HG02970 (cell line): Measurements from ENCODE around the gene ANTXR2.

Source experiments
- ATAC-seq: cut with Tn5 transposase; IDR thresholded peaks from one replicate; pipeline ENCODE4 v1.9.1; 2021; ENCODE audit warnings: mild to moderate bottlenecking, moderate library complexity, moderate number of reproducible peaks; ENCODE audit not compliant: unreplicated experiment, low FRiP score

Gene ANTXR2

GRCh38 chr4:79881407-79881806 lies 191.6 kb downstream of the ANTXR2 start:
- no peak for ATAC-seq

GRCh38 chr4:79877511-79877910 lies 195.5 kb downstream of the ANTXR2 start:
- ATAC-seq: no peak

- no peak for ATAC-seq
Measured at GRCh38 chr4:79875344-79875899, 197.6 kb downstream of the ANTXR2 start.

- no peak for ATAC-seq
Measured at GRCh38 chr4:79874197-79874596, 198.8 kb downstream of the ANTXR2 start.

- ATAC-seq: no peak
Measured at GRCh38 chr4:79872738-79873137, 200.3 kb downstream of the ANTXR2 start.

- no peak for ATAC-seq
Measured at GRCh38 chr4:79871961-79872360, 201.1 kb downstream of the ANTXR2 start.

GRCh38 chr4:79869597-79870237 lies 203.3 kb downstream of the ANTXR2 start:
- ATAC-seq: no peak

- no peak for ATAC-seq
Measured at GRCh38 chr4:79865201-79865597, 207.8 kb downstream of the ANTXR2 start.

GRCh38 chr4:79864500-79865200 lies 208.4 kb downstream of the ANTXR2 start:
- no peak for ATAC-seq

- ATAC-seq: no peak
Measured at GRCh38 chr4:79863333-79863732, 209.7 kb downstream of the ANTXR2 start.

- no peak for ATAC-seq
Measured at GRCh38 chr4:79862821-79863220, 210.2 kb downstream of the ANTXR2 start.

GRCh38 chr4:79857811-79858210 lies 215.2 kb downstream of the ANTXR2 start:
- no peak for ATAC-seq

GRCh38 chr4:79856196-79856595 lies 216.8 kb downstream of the ANTXR2 start:
- ATAC-seq: no peak

GRCh38 chr4:79854856-79855502 lies 218.1 kb downstream of the ANTXR2 start:
- ATAC-seq: no peak

GRCh38 chr4:79852305-79852730 lies 220.7 kb downstream of the ANTXR2 start:
- ATAC-seq: no peak

- ATAC-seq: no peak
Measured at GRCh38 chr4:79851625-79852304, 221.3 kb downstream of the ANTXR2 start.
